Peyer's patch (tissue), 4 donors: ENCODE results near the gene TAC4.

Source experiments
- POLR2A ChIP-seq, 2 donors: fragments of 450-650 bp; IDR thresholded peaks; one replicate each; pipeline ENCODE4 v1.5.1; 2017; ENCODE audit warnings: antibody characterized with exemption in 2 of 2, mild to moderate bottlenecking in 2 of 2, moderate library complexity in 2 of 2
- TF ChIP-seq, protein P1 (sequence below), 6 experiments: fragments of 450-650 bp in 4 of 6; fragments of 200-600 bp in 2 of 6; sonication (generic) in 1 of 6; IDR thresholded peaks; one replicate each; pipeline ENCODE4 v1.5.1; 2017 to 2019; ENCODE audit warnings: antibody characterized with exemption in 6 of 6, mild to moderate bottlenecking in 3 of 6, moderate library complexity in 1 of 6

GRCh38 chr17:49880291-49881053 lies 32.6 kb upstream of the TAC4 start:
- TF ChIP-seq, protein P1, sequence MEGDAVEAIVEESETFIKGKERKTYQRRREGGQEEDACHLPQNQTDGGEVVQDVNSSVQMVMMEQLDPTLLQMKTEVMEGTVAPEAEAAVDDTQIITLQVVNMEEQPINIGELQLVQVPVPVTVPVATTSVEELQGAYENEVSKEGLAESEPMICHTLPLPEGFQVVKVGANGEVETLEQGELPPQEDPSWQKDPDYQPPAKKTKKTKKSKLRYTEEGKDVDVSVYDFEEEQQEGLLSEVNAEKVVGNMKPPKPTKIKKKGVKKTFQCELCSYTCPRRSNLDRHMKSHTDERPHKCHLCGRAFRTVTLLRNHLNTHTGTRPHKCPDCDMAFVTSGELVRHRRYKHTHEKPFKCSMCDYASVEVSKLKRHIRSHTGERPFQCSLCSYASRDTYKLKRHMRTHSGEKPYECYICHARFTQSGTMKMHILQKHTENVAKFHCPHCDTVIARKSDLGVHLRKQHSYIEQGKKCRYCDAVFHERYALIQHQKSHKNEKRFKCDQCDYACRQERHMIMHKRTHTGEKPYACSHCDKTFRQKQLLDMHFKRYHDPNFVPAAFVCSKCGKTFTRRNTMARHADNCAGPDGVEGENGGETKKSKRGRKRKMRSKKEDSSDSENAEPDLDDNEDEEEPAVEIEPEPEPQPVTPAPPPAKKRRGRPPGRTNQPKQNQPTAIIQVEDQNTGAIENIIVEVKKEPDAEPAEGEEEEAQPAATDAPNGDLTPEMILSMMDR (IDR thresholded peaks at IDR 0.05), result peak; percentile 80 to 96 (median 88)
- no peak for TF ChIP-seq POLR2A (IDR thresholded peaks at IDR 0.05)
